Measurements from ENCODE around the gene RIMBP2. TPM values are rescaled to one million over a fixed set of nuclear protein-coding genes. Genes with fewer than 3 reads are reported as not detected.

Gene RIMBP2
- total and polyA plus RNA-seq, 9 of the 15 experiments (the other 6 are each of a cell fraction or from before 2014, with no cell fraction given) = not detected

- TF ChIP-seq THAP12 (CRISPR knock-in tag; IDR thresholded peaks at IDR 0.05) (no peak), ESRRB (CRISPR knock-in tag; IDR thresholded peaks at IDR 0.05; ENCODE audit: borderline replicate concordance) (no peak), ZNF395 (CRISPR knock-in tag; IDR thresholded peaks at IDR 0.05) (no peak), MXI1 (IDR thresholded peaks at IDR 0.05; ENCODE audit: low read depth, low read length) (no peak), PBX2 (CRISPR knock-in tag; IDR thresholded peaks at IDR 0.05; ENCODE audit: low read depth) (no peak), PBX2 (tag; conservative IDR thresholded peaks at IDR 0.05; ENCODE audit: low read depth) (no peak; the same call in 1 of the 2 replicates), FOXM1 (IDR thresholded peaks at IDR 0.05; ENCODE audit: low read depth) (no peak), FOXM1 (CRISPR knock-in tag; IDR thresholded peaks at IDR 0.05; ENCODE audit: low read depth) (no peak; the same call in 1 of the 2 replicates), SMAD3 (CRISPR knock-in tag; conservative IDR thresholded peaks at IDR 0.05) (no peak), NONO (IDR thresholded peaks at IDR 0.05; ENCODE audit: low read depth in 2 of 2, low read length in 1 of 2) (no peak), NR2C2 (CRISPR knock-in tag; IDR thresholded peaks at IDR 0.05) (no peak), NR2C2 (tag; IDR thresholded peaks at IDR 0.05) (no peak), TBP (optimal IDR thresholded peaks at IDR 0.05; ENCODE audit: low read depth, low read length) (no peak), C11orf30 (IDR thresholded peaks at IDR 0.05; ENCODE audit: low read depth) (no peak; the same call in 1 of the 2 replicates), ILF3 (IDR thresholded peaks at IDR 0.05; ENCODE audit: borderline replicate concordance) (no peak), ATF4 (CRISPR knock-in tag; IDR thresholded peaks at IDR 0.05) (no peak), ZNF217 (CRISPR knock-in tag; IDR thresholded peaks at IDR 0.05) (no peak), FOXJ2 (tag; IDR thresholded peaks at IDR 0.05) (no peak), SPI1 (IDR thresholded peaks at IDR 0.05; ENCODE audit: borderline replicate concordance, low read depth, low read length) (no peak), RBM15 (IDR thresholded peaks at IDR 0.05; ENCODE audit: insufficient read depth, low read length) (no peak), MTA2 (IDR thresholded peaks at IDR 0.05; ENCODE audit: low read depth) (no peak; the same call in 1 of the 2 replicates), NCOA1 (IDR thresholded peaks at IDR 0.05; ENCODE audit: low read depth) (peak; percentile 100), KHSRP (IDR thresholded peaks at IDR 0.05) (peak; percentile 99)
These were observed 48.5 kb upstream of the RIMBP2 start (continued) for GRCh38 chr12:130764475-130765185.

Data from K562 (cell line).